HEK293 (cell line): ENCODE data around the gene TBRG1.

ENCODE experiments used
- GLIS2 ChIP-seq: fragments of 450-650 bp; formaldehyde crosslinking; IDR thresholded peaks from 2 replicates; pipeline ENCODE4 v1.5.1; 2016; ENCODE audit warnings: missing biosample characterization, missing genetic modification characterization
- OSR2 ChIP-seq: fragments of 450-650 bp; formaldehyde crosslinking; IDR thresholded peaks from 2 replicates; pipeline ENCODE4 v1.5.1; 2016; ENCODE audit warnings: missing biosample characterization, missing genetic modification characterization
- OVOL3 ChIP-seq: fragments of 450-650 bp; formaldehyde crosslinking; IDR thresholded peaks from 2 replicates; pipeline ENCODE4 v1.5.1; 2016; ENCODE audit warnings: missing biosample characterization, missing genetic modification characterization
- TCF7L2 ChIP-seq: IDR thresholded peaks from 2 replicates; pipeline ENCODE4 v1.6.1; 2011; ENCODE audit warnings: low read depth, mild to moderate bottlenecking, inconsistent platforms, low read length, moderate library complexity, borderline replicate concordance
- YY1 ChIP-seq: fragments of 450-650 bp; formaldehyde crosslinking; IDR thresholded peaks from 2 replicates; pipeline ENCODE4 v1.5.1; 2018; ENCODE audit warnings: missing biosample characterization, missing genetic modification characterization
- ZBTB8A ChIP-seq: fragments of 450-650 bp; formaldehyde crosslinking; IDR thresholded peaks from 2 replicates; pipeline ENCODE4 v1.5.1; 2016; ENCODE audit warnings: missing biosample characterization, missing genetic modification characterization
- ZNF18 ChIP-seq: fragments of 450-650 bp; formaldehyde crosslinking; IDR thresholded peaks from 2 replicates; pipeline ENCODE4 v1.5.1; 2016; ENCODE audit warnings: missing biosample characterization, missing genetic modification characterization
- ZNF302 ChIP-seq: fragments of 450-650 bp; formaldehyde crosslinking; IDR thresholded peaks from 2 replicates; pipeline ENCODE4 v1.5.1; 2016; ENCODE audit warnings: missing biosample characterization, missing genetic modification characterization, low read depth
- ZNF600 ChIP-seq: fragments of 450-650 bp; formaldehyde crosslinking; IDR thresholded peaks from 2 replicates; pipeline ENCODE4 v1.5.1; 2016; ENCODE audit warnings: missing biosample characterization, missing genetic modification characterization
- ZNF747 ChIP-seq: fragments of 450-650 bp; formaldehyde crosslinking; IDR thresholded peaks from 2 replicates; pipeline ENCODE4 v1.5.1; 2016; ENCODE audit warnings: missing biosample characterization, missing genetic modification characterization
- ZNF776 ChIP-seq: fragments of 450-650 bp; formaldehyde crosslinking; IDR thresholded peaks from 2 replicates; pipeline ENCODE4 v1.5.0; 2017; ENCODE audit warnings: missing biosample characterization, missing genetic modification characterization, borderline replicate concordance
- ZNF792 ChIP-seq: fragments of 450-650 bp; formaldehyde crosslinking; IDR thresholded peaks from 2 replicates; pipeline ENCODE4 v1.5.1; 2016; ENCODE audit warnings: missing biosample characterization, missing genetic modification characterization
- TF ChIP-seq, protein P1 (sequence below): fragments of 450-650 bp; formaldehyde crosslinking; IDR thresholded peaks from 2 replicates; pipeline ENCODE4 v1.5.1; 2016; ENCODE audit warnings: missing biosample characterization, missing genetic modification characterization

DNA sequence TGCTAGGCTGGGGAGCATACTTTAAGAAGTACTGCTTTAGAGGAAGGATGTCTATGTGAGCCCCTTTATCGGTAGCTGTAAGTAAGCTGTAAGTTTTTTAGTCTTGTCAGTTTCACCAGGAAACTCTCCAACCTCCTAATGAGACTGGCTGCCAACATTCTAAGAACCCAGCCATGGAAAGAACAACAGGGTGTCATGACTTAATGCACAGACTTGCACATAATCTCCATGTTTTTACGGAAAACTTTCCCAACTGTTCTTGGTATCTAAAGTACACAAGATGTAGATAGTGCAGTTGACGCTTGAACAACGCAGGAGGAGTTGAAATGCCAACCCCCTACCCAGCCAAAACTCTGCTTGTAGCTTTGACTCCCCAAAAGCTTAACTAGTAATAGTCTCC lies 43.9 kb upstream of the TBRG1 start:
- TF ChIP-seq, protein P1, sequence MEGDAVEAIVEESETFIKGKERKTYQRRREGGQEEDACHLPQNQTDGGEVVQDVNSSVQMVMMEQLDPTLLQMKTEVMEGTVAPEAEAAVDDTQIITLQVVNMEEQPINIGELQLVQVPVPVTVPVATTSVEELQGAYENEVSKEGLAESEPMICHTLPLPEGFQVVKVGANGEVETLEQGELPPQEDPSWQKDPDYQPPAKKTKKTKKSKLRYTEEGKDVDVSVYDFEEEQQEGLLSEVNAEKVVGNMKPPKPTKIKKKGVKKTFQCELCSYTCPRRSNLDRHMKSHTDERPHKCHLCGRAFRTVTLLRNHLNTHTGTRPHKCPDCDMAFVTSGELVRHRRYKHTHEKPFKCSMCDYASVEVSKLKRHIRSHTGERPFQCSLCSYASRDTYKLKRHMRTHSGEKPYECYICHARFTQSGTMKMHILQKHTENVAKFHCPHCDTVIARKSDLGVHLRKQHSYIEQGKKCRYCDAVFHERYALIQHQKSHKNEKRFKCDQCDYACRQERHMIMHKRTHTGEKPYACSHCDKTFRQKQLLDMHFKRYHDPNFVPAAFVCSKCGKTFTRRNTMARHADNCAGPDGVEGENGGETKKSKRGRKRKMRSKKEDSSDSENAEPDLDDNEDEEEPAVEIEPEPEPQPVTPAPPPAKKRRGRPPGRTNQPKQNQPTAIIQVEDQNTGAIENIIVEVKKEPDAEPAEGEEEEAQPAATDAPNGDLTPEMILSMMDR (tag by site-specific recombination), result no peak
- TF ChIP-seq ZNF792 (no peak), OVOL3 (tag by site-specific recombination) (no peak), YY1 (no peak), ZNF747 (tag by site-specific recombination) (no peak), OSR2 (tag by site-specific recombination) (no peak), TCF7L2 (no peak), ZBTB8A (tag by site-specific recombination) (no peak), GLIS2 (tag by site-specific recombination) (no peak), ZNF18 (tag by site-specific recombination) (no peak), ZNF600 (no peak), ZNF776 (tag by site-specific recombination) (no peak), ZNF302 (tag by site-specific recombination) (no peak)
